Parathyroid adenoma (tissue), 2 donors: ENCODE measurements around the gene EPHA3.

Source experiments
- H2AFZ ChIP-seq: fragments of 300-600 bp; sonication (generic); one replicate; pipeline ENCODE4 v1.7.0; 2017; ENCODE audit warnings: antibody characterized with exemption, mild to moderate bottlenecking
- H3K27ac ChIP-seq: fragments of 300-600 bp; sonication (generic); one replicate; pipeline ENCODE4 v1.7.0; 2017
- H3K27me3 ChIP-seq: fragments of 300-600 bp; sonication (generic); one replicate; pipeline ENCODE4 v1.7.0; 2017; ENCODE audit warnings: low read length; ENCODE audit not compliant: control insufficient read depth, insufficient read depth
- H3K36me3 ChIP-seq: fragments of 300-600 bp; sonication (generic); one replicate; pipeline ENCODE4 v1.7.0; 2017; ENCODE audit warnings: low read length; ENCODE audit not compliant: control insufficient read depth, insufficient read depth
- H3K4me1 ChIP-seq: fragments of 300-600 bp; sonication (generic); one replicate; pipeline ENCODE4 v1.7.0; 2017; ENCODE audit warnings: control low read depth
- H3K4me2 ChIP-seq: fragments of 300-600 bp; sonication (generic); one replicate; pipeline ENCODE4 v1.7.0; 2017; ENCODE audit warnings: low read length
- H3K4me3 ChIP-seq: fragments of 300-600 bp; sonication (generic); one replicate; pipeline ENCODE4 v1.7.0; 2017; ENCODE audit warnings: low read depth, low read length
- H3K79me2 ChIP-seq: fragments of 300-600 bp; sonication (generic); one replicate; pipeline ENCODE4 v1.7.0; 2017; ENCODE audit warnings: control low read depth
- H3K9ac ChIP-seq: fragments of 300-600 bp; sonication (generic); one replicate; pipeline ENCODE4 v1.7.0; 2017; ENCODE audit warnings: mild to moderate bottlenecking
- H3K9me3 ChIP-seq: fragments of 300-600 bp; sonication (generic); one replicate; pipeline ENCODE4 v1.7.0; 2017; ENCODE audit warnings: low read length; ENCODE audit not compliant: control insufficient read depth
- TF ChIP-seq, protein P1 (sequence below): fragments of 300-600 bp; sonication (generic); IDR thresholded peaks from one replicate; pipeline ENCODE4 v1.7.0; 2017; ENCODE audit warnings: antibody characterized with exemption, mild to moderate bottlenecking
- donor health status: primary hyperparathyroidism.

EPHA3 gene

DNA sequence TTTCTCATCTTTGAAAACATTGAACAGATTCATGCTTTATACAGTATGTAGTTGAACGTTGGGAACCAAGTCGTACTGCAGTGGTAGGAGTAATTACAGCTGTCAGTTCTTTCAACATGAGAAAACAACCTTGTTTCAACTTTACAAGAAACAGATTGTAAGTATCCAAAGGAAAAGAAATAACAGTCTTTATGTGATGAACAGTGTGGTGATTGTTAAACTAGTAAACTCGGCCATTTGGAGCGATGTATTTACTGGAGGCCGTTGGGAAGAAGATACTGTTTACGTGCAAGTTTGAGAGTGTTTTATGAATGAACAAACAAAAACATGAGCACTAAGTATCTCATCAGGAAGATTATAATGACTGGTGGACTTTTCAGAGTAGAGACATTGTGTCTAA is 48.4 kb downstream of the EPHA3 start:
- Histone ChIP-seq H3K4me1 (no peaks in the 10 kb centered on the region), H2AFZ (no peak overlapping the region), H3K79me2 (no peaks in the 10 kb centered on the region), H3K9me3 (no peaks in the 10 kb centered on the region), H3K4me2 (no peak overlapping the region), H3K27me3 (no peaks in the 10 kb centered on the region), H3K9ac (no peak overlapping the region), H3K36me3 (no peaks in the 10 kb centered on the region), H3K27ac (no peak overlapping the region), H3K4me3 (no peak overlapping the region)
- TF ChIP-seq, protein P1, sequence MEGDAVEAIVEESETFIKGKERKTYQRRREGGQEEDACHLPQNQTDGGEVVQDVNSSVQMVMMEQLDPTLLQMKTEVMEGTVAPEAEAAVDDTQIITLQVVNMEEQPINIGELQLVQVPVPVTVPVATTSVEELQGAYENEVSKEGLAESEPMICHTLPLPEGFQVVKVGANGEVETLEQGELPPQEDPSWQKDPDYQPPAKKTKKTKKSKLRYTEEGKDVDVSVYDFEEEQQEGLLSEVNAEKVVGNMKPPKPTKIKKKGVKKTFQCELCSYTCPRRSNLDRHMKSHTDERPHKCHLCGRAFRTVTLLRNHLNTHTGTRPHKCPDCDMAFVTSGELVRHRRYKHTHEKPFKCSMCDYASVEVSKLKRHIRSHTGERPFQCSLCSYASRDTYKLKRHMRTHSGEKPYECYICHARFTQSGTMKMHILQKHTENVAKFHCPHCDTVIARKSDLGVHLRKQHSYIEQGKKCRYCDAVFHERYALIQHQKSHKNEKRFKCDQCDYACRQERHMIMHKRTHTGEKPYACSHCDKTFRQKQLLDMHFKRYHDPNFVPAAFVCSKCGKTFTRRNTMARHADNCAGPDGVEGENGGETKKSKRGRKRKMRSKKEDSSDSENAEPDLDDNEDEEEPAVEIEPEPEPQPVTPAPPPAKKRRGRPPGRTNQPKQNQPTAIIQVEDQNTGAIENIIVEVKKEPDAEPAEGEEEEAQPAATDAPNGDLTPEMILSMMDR: no peak

DNA sequence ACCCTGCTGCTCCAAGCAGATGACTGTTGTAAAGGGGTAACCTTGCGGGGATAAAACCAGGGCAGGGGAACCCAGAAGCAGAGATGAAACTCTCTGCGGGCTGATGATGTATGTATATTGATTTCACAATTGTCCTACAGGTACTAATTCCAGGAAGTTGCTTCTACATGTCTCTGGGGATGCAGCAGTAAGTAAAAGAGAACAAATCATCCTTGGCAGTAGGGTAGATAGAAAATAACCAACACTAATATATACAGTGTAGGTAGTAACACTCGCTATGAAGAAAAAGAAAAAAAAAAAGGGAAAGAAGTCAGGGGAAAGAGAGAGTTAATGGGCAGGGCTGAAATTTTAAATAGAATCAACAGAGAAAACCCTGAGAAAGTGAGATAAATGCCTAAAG is 50.2 kb downstream of the EPHA3 start:
- H3K4me2 ChIP-seq: no peak overlapping the region
- H3K79me2 ChIP-seq: no peaks in the 10 kb centered on the region
- no peak overlapping the region for H3K9ac ChIP-seq
- no peak overlapping the region for H2AFZ ChIP-seq
- no peaks in the 10 kb centered on the region for H3K9me3 ChIP-seq
- H3K36me3 ChIP-seq: no peaks in the 10 kb centered on the region
- no peaks in the 10 kb centered on the region for H3K27me3 ChIP-seq
- H3K4me1 ChIP-seq: no peaks in the 10 kb centered on the region
- H3K4me3 ChIP-seq: no peak overlapping the region
- H3K27ac ChIP-seq: no peak overlapping the region
- TF ChIP-seq, protein P1: no peak

- Histone ChIP-seq H3K9ac (no peak overlapping the region), H3K27me3 (no peaks in the 10 kb centered on the region), H3K4me2 (no peak overlapping the region), H3K79me2 (no peaks in the 10 kb centered on the region), H3K9me3 (no peaks in the 10 kb centered on the region), H3K27ac (no peak overlapping the region), H3K4me1 (no peaks in the 10 kb centered on the region), H2AFZ (no peak overlapping the region), H3K36me3 (no peaks in the 10 kb centered on the region), H3K4me3 (no peak overlapping the region)
- TF ChIP-seq, protein P1: no peak
These were observed 52.2 kb downstream of the EPHA3 start for GRCh38 chr3:89159605-89160004.

GRCh38 chr3:89164774-89165173 is 57.4 kb downstream of the EPHA3 start:
- TF ChIP-seq, protein P1: no peak
- Histone ChIP-seq H3K79me2 (no peaks in the 10 kb centered on the region), H3K4me1 (no peaks in the 10 kb centered on the region), H3K9ac (no peak overlapping the region), H3K36me3 (no peaks in the 10 kb centered on the region), H3K4me3 (no peak overlapping the region), H3K27ac (no peak overlapping the region), H3K27me3 (no peaks in the 10 kb centered on the region), H2AFZ (no peak overlapping the region), H3K9me3 (no peaks in the 10 kb centered on the region), H3K4me2 (no peak overlapping the region)

DNA sequence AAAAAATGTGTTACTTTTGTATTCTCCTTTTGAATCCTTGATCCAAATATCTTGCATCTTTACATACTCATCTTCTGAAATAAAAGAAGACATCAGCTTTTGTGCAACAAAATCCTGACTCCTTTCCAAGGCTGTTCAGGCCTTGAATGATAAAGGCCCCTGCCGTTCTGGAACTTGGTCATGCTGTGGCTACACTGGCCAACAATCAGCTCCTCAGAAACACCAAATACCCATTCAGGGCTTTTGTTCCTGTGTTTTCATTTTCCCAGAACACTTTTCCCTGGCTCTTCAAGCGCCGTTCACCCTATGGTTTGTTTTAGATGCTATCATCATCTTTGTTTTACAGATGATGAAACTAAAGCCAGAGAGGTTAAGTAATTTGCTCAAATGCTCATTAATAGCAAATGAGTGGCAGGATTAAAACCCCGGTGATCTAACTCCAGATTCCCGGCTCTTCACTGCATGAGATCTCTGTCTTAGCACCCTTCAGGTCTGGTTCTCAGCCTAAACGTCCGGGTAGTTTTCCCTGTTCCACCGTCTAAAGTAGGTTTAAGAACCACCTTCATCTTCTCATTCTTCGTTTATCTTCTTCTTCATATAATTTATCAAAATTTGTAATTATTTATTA is 58.3 kb downstream of the EPHA3 start:
- no peaks in the 10 kb centered on the region for H3K79me2 ChIP-seq
- no peaks in the 10 kb centered on the region for H3K27me3 ChIP-seq
- TF ChIP-seq, protein P1: no peak
- no peaks in the 10 kb centered on the region for H3K4me1 ChIP-seq
- H3K9me3 ChIP-seq: no peaks in the 10 kb centered on the region
- H3K36me3 ChIP-seq: no peaks in the 10 kb centered on the region
- no peak overlapping the region for H3K27ac ChIP-seq
- H3K4me3 ChIP-seq: no peak overlapping the region
- H3K4me2 ChIP-seq: no peak overlapping the region
- no peak overlapping the region for H3K9ac ChIP-seq
- no peak overlapping the region for H2AFZ ChIP-seq
